Activated naive CD4-positive, alpha-beta T cell treated with anti-CD3 and anti-CD28 coated beads, Interleukin-2, amount 10 ng/mL, durations not matched to agents 7 days and 5 days (primary cell): Measurements from ENCODE around the gene LAMA1.

Experiments used
- CTCF ChIA-PET: fragments of 350-600 bp; sonication (Branson Sonifier 250); formaldehyde crosslinking; loops from one replicate; lab custom pipeline; 2021; ENCODE audit warnings: antibody characterized with exemption; lab: Charles Lee
- DNase-seq: peaks from one replicate; pipeline ENCODE4 v3.0.0-alpha.2; 2020
- H3K27ac Mint-ChIP-seq: one replicate; pipeline ENCODE4 v1.8.0; 2021; ENCODE audit warnings: mild to moderate bottlenecking, moderate library complexity, mixed read lengths
- H3K27me3 Mint-ChIP-seq: one replicate; pipeline ENCODE4 v1.8.0; 2021; ENCODE audit warnings: mild to moderate bottlenecking, mixed read lengths
- H3K36me3 Mint-ChIP-seq: one replicate; pipeline ENCODE4 v1.8.0; 2021; ENCODE audit warnings: mixed read lengths
- H3K4me1 Mint-ChIP-seq: one replicate; pipeline ENCODE4 v1.8.0; 2021; ENCODE audit warnings: mixed read lengths
- H3K4me3 Mint-ChIP-seq: one replicate; pipeline ENCODE4 v1.8.0; 2021; ENCODE audit warnings: mild to moderate bottlenecking, moderate library complexity, mixed read lengths
- H3K9me3 Mint-ChIP-seq: one replicate; pipeline ENCODE4 v1.8.0; 2021; ENCODE audit warnings: mixed read lengths

The LAMA1 gene

GRCh38 chr18:7017013-7017412 lies 100.6 kb downstream of the LAMA1 start:
- no peaks in the 10 kb centered on the region for H3K36me3 Mint-ChIP-seq
- H3K27ac Mint-ChIP-seq: no peak overlapping the region
- no peaks in the 10 kb centered on the region for H3K4me1 Mint-ChIP-seq
- H3K27me3 Mint-ChIP-seq: no peaks in the 10 kb centered on the region
- no peak overlapping the region for H3K4me3 Mint-ChIP-seq
- no peak for DNase-seq
- H3K9me3 Mint-ChIP-seq: peaks cover 6% of the 10 kb centered on the region
- CTCF ChIA-PET: no interaction called here

DNA sequence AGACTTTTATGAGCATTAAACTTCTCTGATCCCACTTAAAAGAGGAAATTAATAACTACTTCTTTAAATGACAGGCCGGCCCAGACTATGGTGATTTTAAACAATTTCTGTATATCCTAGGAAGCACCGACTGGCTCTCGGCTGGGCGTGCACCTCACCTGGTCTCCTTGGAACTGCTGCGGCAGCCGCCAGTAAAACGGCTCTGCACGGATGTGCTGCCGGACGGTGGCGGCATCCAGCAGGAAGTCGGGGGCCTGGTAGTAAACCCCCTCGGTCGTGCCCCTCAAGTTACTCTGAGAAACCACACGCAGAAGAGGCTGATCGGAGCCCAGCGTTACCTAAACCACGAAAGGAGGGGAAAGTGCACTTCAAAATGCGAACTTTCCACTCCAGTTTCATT lies 106.5 kb downstream of the LAMA1 start:
- H3K4me3 Mint-ChIP-seq: no peak overlapping the region
- CTCF ChIA-PET: no interaction called here
- no peak overlapping the region for H3K27ac Mint-ChIP-seq
- H3K27me3 Mint-ChIP-seq: no peaks in the 10 kb centered on the region
- DNase-seq: no peak
- no peaks in the 10 kb centered on the region for H3K36me3 Mint-ChIP-seq
- H3K9me3 Mint-ChIP-seq: peaks cover 5% of the 10 kb centered on the region
- no peaks in the 10 kb centered on the region for H3K4me1 Mint-ChIP-seq

- Mint-ChIP-seq H3K9me3 (no peaks in the 10 kb centered on the region), H3K4me3 (no peak overlapping the region), H3K4me1 (no peaks in the 10 kb centered on the region), H3K36me3 (no peaks in the 10 kb centered on the region), H3K27ac (no peak overlapping the region), H3K27me3 (no peaks in the 10 kb centered on the region)
- CTCF ChIA-PET: no interaction called here
- DNase-seq: no peak
Observed at GRCh38 chr18:7004009-7004408, 113.6 kb downstream of the LAMA1 start.

DNA sequence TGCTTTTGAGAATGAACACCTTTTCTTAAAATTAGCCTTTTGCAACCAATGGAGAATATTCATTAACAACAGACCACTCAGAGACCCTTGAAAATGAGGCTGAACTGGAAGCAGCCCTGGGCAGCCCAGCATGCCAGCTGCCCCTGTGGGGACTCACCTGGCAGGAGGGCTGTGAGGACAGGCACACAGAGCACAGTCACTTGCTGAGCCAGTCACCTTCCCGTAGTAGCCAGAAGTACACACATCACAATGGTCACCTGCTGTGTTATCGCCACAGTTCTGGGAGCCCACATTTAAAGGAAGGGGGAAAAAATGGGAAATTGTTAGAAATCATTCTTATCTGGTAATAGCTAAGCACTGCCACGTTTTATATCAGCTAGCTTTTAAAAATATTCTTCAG lies 115.5 kb downstream of the LAMA1 start:
- Mint-ChIP-seq H3K36me3 (no peaks in the 10 kb centered on the region), H3K4me3 (no peak overlapping the region), H3K4me1 (no peaks in the 10 kb centered on the region), H3K27ac (no peak overlapping the region), H3K27me3 (no peaks in the 10 kb centered on the region), H3K9me3 (no peaks in the 10 kb centered on the region)
- no peak for DNase-seq
- CTCF ChIA-PET: no interaction called here

DNA sequence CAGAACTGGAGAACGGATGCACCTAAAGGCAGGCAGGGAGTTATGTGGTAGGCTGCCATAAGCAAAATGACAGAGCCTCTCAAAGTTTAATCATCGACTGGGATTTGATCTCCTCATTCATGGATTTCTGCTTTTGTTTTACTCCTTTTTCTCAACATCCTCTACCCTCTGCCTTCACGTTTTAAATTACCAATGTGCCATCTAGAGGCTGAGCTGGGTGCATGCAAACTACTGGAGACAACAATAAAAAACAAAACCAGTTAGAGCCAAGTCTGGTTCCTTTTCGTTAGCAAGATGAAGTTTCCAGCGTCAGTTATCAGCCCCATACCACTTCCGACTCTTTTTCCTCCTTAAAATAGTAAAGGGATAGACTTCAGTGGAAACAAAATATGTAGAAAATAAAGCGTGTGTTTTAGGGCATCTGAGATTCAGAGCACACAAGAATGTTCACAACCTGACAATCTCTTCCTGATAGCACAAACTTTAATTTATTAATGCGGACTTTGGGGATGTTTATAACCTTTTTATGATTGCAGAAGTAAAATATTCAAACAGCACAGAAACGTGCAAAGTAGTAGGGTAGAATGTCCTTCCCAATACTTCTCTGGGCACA lies 117.0 kb downstream of the LAMA1 start:
- CTCF ChIA-PET: no interaction called here
- Mint-ChIP-seq H3K27me3 (no peaks in the 10 kb centered on the region), H3K27ac (no peak overlapping the region), H3K4me3 (no peak overlapping the region), H3K36me3 (no peaks in the 10 kb centered on the region), H3K4me1 (no peaks in the 10 kb centered on the region), H3K9me3 (no peaks in the 10 kb centered on the region)
- DNase-seq: no peak

DNA sequence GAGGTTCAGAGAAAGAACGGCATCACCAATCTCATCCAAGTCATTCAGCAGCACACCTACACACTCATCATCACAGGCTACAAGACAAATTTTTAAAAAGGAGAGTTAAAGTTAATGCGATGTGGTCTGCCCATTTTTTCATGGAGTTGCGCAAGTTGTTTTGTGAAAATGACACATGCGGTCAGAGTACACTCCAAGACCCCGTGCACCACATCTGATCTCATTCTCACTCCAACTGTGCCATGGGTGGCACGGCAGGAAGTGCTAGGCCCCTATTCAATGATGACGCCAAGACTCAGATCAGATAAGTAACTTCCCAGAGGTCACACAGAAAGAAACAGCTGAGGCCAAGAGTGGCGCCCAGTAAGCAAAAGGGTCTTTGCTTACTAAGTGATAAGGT lies 119.8 kb downstream of the LAMA1 start:
- Mint-ChIP-seq H3K4me3 (no peak overlapping the region), H3K4me1 (no peaks in the 10 kb centered on the region), H3K9me3 (no peaks in the 10 kb centered on the region), H3K36me3 (no peaks in the 10 kb centered on the region), H3K27me3 (no peaks in the 10 kb centered on the region), H3K27ac (no peak overlapping the region)
- DNase-seq: no peak
- CTCF ChIA-PET: no interaction called here

DNA sequence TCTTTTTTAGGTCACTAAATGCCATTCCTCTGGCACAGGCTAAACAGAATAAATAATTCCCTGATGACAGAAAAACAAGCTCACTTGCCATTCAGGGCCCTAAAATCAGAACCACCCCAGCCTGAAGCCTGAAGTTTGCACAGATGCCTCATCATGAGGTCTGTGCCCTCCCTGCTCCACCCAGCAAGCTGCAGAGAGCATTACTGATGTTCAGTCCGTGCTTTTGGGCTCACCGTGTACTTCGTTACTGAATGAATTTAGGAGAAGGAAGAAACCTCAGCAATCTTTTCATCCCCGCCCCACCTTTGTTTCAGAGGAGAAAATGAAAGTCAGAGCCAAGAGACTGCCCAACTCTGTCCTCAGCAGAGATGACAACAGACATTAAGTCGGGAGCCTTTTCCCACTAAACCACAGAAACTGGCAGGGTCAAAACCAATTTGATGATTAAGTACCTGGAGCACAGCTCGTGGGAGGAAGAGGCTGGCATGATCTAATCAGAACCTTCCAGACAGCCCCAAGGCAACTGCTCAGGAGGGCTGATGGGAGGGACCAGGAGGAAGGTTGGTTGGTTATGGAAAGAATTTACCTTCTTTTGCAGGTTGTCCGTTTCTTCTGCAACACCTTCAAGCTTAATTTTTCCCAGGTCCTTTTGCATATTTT lies 122.7 kb downstream of the LAMA1 start:
- no peak overlapping the region for H3K4me3 Mint-ChIP-seq
- H3K27ac Mint-ChIP-seq: no peak overlapping the region
- H3K9me3 Mint-ChIP-seq: no peaks in the 10 kb centered on the region
- H3K27me3 Mint-ChIP-seq: no peaks in the 10 kb centered on the region
- H3K36me3 Mint-ChIP-seq: no peaks in the 10 kb centered on the region
- no peak for DNase-seq
- no peaks in the 10 kb centered on the region for H3K4me1 Mint-ChIP-seq
- CTCF ChIA-PET: interaction anchor here (0.7 kb wide), 1 partner anchor 1366 kb away, joined by 3 read pairs; no protein-coding TSS in a partner anchor

GRCh38 chr18:6994056-6994770 lies 123.4 kb downstream of the LAMA1 start:
- H3K27me3 Mint-ChIP-seq: no peaks in the 10 kb centered on the region
- H3K9me3 Mint-ChIP-seq: no peaks in the 10 kb centered on the region
- DNase-seq: no peak
- no peak overlapping the region for H3K4me3 Mint-ChIP-seq
- H3K36me3 Mint-ChIP-seq: no peaks in the 10 kb centered on the region
- CTCF ChIA-PET: interaction anchor here (0.7 kb wide), 1 partner anchor 1366 kb away, joined by 3 read pairs; no protein-coding TSS in a partner anchor
- H3K4me1 Mint-ChIP-seq: no peaks in the 10 kb centered on the region
- H3K27ac Mint-ChIP-seq: no peak overlapping the region

DNA sequence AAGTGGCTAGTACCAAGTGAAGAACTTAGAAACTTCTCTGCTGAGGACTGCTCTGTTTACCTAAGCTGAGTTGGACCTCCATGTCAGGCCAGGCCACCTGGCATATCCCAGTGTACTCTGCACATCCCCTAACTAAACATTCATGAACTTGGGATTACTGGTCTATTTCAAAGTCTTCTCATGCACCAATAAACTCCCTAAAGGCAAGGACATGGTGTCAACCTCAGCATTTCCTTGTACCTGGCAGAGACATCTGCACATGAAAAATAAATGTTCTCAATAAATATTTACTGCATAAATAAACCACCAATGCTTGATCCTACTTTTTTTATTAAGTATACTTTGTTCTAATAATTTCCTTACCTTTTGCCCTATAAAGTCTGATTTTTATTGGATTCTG lies 124.8 kb downstream of the LAMA1 start:
- Mint-ChIP-seq H3K4me3 (no peak overlapping the region), H3K4me1 (no peaks in the 10 kb centered on the region), H3K9me3 (no peaks in the 10 kb centered on the region), H3K36me3 (no peaks in the 10 kb centered on the region), H3K27ac (no peak overlapping the region), H3K27me3 (no peaks in the 10 kb centered on the region)
- DNase-seq: no peak
- CTCF ChIA-PET: no interaction called here

GRCh38 chr18:6983366-6983765 lies 134.2 kb downstream of the LAMA1 start:
- H3K36me3 Mint-ChIP-seq: no peaks in the 10 kb centered on the region
- no peak for DNase-seq
- no peak overlapping the region for H3K4me3 Mint-ChIP-seq
- CTCF ChIA-PET: no interaction called here
- H3K9me3 Mint-ChIP-seq: peaks cover 1% of the 10 kb centered on the region
- H3K27me3 Mint-ChIP-seq: no peaks in the 10 kb centered on the region
- H3K27ac Mint-ChIP-seq: no peak overlapping the region
- no peaks in the 10 kb centered on the region for H3K4me1 Mint-ChIP-seq

DNA sequence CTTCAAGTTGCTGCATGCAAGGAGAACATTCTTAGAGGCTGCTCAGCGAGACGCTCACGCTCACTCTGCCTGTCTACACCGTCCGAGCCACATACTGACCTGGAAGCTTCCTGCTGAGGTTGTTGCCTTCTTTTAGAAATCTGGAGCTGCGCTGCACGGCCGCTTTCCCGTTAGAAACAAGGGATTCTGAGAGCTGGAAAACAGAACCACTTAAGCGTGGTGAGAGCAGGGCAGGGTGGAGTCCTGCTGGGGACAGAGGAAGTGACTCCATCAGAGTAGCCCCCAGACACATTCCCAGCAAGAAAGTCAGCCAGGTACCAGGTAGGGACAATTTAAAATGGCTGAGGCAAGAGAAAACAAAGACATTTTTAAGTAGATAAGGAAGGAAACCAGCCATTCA lies 135.2 kb downstream of the LAMA1 start:
- CTCF ChIA-PET: no interaction called here
- no peaks in the 10 kb centered on the region for H3K36me3 Mint-ChIP-seq
- no peaks in the 10 kb centered on the region for H3K4me1 Mint-ChIP-seq
- peaks cover 1% of the 10 kb centered on the region for H3K9me3 Mint-ChIP-seq
- DNase-seq: no peak
- no peak overlapping the region for H3K4me3 Mint-ChIP-seq
- no peak overlapping the region for H3K27ac Mint-ChIP-seq
- no peaks in the 10 kb centered on the region for H3K27me3 Mint-ChIP-seq

DNA sequence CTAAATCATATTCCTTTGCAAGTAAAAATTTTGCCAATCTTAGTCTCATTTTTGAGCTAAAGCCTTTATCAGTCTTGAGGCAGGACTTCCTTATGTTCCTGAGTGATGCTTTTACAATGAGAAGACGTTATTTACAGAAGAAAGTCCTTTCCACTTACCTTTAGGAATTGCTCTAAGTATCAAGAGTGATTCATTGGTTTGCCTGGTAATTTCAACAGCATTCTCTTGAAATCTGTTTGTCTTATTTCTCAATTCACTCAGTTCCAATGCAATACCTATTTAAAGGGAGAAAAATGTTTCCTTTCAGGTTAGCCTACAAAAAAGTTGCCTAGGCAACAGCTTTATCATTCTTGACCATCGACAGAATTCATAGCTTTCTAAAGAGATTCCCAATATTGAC lies 137.2 kb downstream of the LAMA1 start:
- Mint-ChIP-seq H3K4me3 (no peak overlapping the region), H3K27ac (no peak overlapping the region), H3K9me3 (peaks cover 1% of the 10 kb centered on the region), H3K4me1 (no peaks in the 10 kb centered on the region), H3K36me3 (no peaks in the 10 kb centered on the region), H3K27me3 (no peaks in the 10 kb centered on the region)
- CTCF ChIA-PET: interaction anchor here (0.6 kb wide), 1 partner anchor 188 kb away, joined by 3 read pairs; no protein-coding TSS in a partner anchor
- no peak for DNase-seq

DNA sequence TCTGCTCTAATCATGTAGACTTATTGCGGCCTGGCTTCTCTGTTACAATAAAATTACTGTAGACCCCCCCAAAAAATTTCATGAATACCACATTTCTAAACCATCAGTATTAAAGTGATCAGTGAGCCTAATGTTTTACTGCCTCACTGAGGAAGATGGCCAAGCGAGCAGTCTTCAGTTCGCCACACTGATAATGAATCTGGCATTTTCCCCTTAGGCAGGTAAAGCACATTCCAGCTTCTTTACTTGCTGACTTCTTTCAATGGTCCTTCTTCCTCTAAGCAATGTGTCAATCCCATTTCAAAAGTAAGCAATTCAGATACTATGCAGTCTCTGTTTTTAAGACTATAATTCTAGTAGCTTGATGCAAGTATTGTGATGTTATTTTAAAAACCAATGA lies 137.6 kb downstream of the LAMA1 start:
- DNase-seq: no peak
- H3K9me3 Mint-ChIP-seq: peaks cover 1% of the 10 kb centered on the region
- no peaks in the 10 kb centered on the region for H3K4me1 Mint-ChIP-seq
- H3K36me3 Mint-ChIP-seq: no peaks in the 10 kb centered on the region
- H3K27me3 Mint-ChIP-seq: no peaks in the 10 kb centered on the region
- CTCF ChIA-PET: interaction anchor here (0.6 kb wide), 1 partner anchor 188 kb away, joined by 3 read pairs; no protein-coding TSS in a partner anchor
- H3K27ac Mint-ChIP-seq: no peak overlapping the region
- no peak overlapping the region for H3K4me3 Mint-ChIP-seq

- H3K27ac Mint-ChIP-seq: no peak overlapping the region
Observed at GRCh38 chr18:6976935-6977334, 140.7 kb downstream of the LAMA1 start.

DNA sequence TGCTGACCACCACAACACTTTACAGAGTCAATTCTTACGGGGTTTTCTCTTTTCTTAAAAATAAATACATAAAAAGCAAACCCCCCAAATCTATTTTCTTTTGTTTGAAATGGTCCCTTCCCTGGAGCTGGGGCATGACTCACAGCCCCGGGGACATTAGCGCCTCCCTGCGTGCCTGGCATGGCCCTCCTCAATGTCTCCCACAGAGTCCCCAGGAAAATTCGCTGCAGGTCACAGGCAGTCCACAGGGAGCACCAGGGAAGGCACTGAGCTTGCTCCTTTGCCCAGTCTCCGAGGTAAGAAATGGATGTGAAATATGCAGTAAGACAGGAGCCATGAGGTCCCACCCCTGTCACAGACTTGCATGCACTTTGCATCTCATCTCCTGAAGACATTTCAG lies 142.5 kb downstream of the LAMA1 start:
- Mint-ChIP-seq H3K9me3 (peaks cover 2% of the 10 kb centered on the region), H3K27ac (no peak overlapping the region), H3K36me3 (no peaks in the 10 kb centered on the region), H3K4me3 (no peak overlapping the region), H3K4me1 (no peaks in the 10 kb centered on the region), H3K27me3 (no peaks in the 10 kb centered on the region)
- no peak for DNase-seq
- CTCF ChIA-PET: no interaction called here

More at GRCh38 chr18:6976935-6977334, 140.7 kb downstream of the LAMA1 start:
- Mint-ChIP-seq H3K4me1 (no peaks in the 10 kb centered on the region), H3K27me3 (no peaks in the 10 kb centered on the region), H3K9me3 (peaks cover 2% of the 10 kb centered on the region), H3K36me3 (no peaks in the 10 kb centered on the region), H3K4me3 (no peak overlapping the region)
- CTCF ChIA-PET: no interaction called here
- DNase-seq: no peak
